Activated naive CD4-positive, alpha-beta T cell treated with anti-CD3 and anti-CD28 coated beads, Interleukin-2, amount 10 ng/mL, durations not matched to agents 7 days and 5 days (primary cell): Measurements from ENCODE around the gene CTNND2.
"Not testable (repeated sequence)": the region's sequence is repeated elsewhere in the genome, so short reads cannot be mapped to it uniquely, and the experiment has no call there.

Source experiments
- CTCF ChIA-PET: fragments of 350-600 bp; sonication (Branson Sonifier 250); formaldehyde crosslinking; loops from one replicate; lab custom pipeline; 2021; ENCODE audit warnings: antibody characterized with exemption; lab: Charles Lee
- DNase-seq: peaks from one replicate; pipeline ENCODE4 v3.0.0-alpha.2; 2020
- H3K27ac Mint-ChIP-seq: one replicate; pipeline ENCODE4 v1.8.0; 2021; ENCODE audit warnings: mild to moderate bottlenecking, moderate library complexity, mixed read lengths
- H3K27me3 Mint-ChIP-seq: one replicate; pipeline ENCODE4 v1.8.0; 2021; ENCODE audit warnings: mild to moderate bottlenecking, mixed read lengths
- H3K36me3 Mint-ChIP-seq: one replicate; pipeline ENCODE4 v1.8.0; 2021; ENCODE audit warnings: mixed read lengths
- H3K4me1 Mint-ChIP-seq: one replicate; pipeline ENCODE4 v1.8.0; 2021; ENCODE audit warnings: mixed read lengths
- H3K4me3 Mint-ChIP-seq: one replicate; pipeline ENCODE4 v1.8.0; 2021; ENCODE audit warnings: mild to moderate bottlenecking, moderate library complexity, mixed read lengths
- H3K9me3 Mint-ChIP-seq: one replicate; pipeline ENCODE4 v1.8.0; 2021; ENCODE audit warnings: mixed read lengths

Gene CTNND2

DNA sequence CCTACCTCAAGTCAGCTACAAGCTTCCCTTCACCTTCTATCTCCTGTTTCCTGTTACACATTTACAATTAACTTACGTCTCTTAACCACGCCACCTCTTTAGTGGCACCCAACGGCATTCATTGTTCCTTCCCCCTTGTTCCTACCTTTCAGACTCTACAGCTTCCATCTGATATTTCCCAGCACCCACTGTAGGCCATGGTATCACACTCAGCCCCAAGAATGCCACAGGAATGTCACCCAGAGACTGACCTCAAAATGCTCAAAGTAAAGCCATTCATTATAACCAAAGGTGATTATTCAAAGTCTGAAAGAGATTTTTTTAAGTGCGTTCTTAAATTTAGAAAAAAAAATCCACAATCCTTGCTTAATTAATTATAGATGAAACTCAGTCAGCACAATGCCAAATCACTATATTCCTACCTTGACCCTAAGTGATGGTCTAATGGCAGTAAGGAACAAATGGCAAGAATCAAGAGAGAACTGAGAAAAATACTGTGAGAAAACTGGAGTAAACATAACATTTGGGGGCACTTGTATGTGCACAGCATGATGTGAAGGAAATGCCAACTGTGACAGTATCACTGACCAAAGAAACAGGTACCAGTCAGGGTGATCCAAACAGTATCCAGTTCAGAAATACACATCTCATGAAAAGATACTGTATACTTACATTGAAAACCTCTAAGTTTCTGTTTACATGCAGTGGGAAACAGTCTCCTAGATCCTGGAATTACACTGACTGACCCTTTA, 52.1 kb downstream of the CTNND2 start:
- Mint-ChIP-seq H3K4me3 (no peak overlapping the region), H3K27me3 (no peaks in the 10 kb centered on the region), H3K27ac (no peak overlapping the region), H3K4me1 (no peaks in the 10 kb centered on the region), H3K9me3 (peaks cover 5% of the 10 kb centered on the region), H3K36me3 (no peaks in the 10 kb centered on the region)
- CTCF ChIA-PET = no interaction called here
- no peak for DNase-seq

- H3K4me3 Mint-ChIP-seq = no peak overlapping the region
- no peaks in the 10 kb centered on the region for H3K27me3 Mint-ChIP-seq
- CTCF ChIA-PET = no interaction called here
- H3K4me1 Mint-ChIP-seq = no peaks in the 10 kb centered on the region
- DNase-seq = no peak
- peaks cover 4% of the 10 kb centered on the region for H3K9me3 Mint-ChIP-seq
- H3K36me3 Mint-ChIP-seq = no peaks in the 10 kb centered on the region
- no peak overlapping the region for H3K27ac Mint-ChIP-seq
Observed at GRCh38 chr5:11851416-11851815, 52.8 kb downstream of the CTNND2 start.

- H3K4me3 Mint-ChIP-seq, H3K36me3 Mint-ChIP-seq, CTCF ChIA-PET, DNase-seq, H3K27ac Mint-ChIP-seq, H3K27me3 Mint-ChIP-seq, H3K4me1 Mint-ChIP-seq: not testable (repeated sequence)
- H3K9me3 Mint-ChIP-seq = peaks cover 26% of the 10 kb centered on the region
Observed at GRCh38 chr5:11828566-11828965, 75.7 kb downstream of the CTNND2 start.

DNA sequence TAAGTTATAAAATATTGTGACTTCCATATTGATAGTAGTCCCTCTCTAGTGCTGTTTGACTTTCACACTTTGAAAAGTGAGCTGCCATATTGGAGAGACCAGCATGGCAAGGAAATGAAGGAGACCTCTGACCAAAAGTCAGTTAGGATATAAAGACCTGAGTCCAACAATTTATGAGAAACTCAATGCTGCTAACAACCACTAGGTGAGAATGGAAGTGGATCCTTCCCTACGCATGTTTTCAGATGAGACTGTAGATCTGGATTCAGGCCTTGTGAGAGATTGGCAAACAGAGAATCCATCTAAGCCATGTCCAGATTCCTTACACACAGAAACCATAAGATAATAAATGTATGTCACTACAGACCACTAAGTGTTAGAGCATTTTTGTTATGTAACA, 81.6 kb downstream of the CTNND2 start:
- no peaks in the 10 kb centered on the region for H3K4me1 Mint-ChIP-seq
- H3K27ac Mint-ChIP-seq = no peak overlapping the region
- H3K27me3 Mint-ChIP-seq = no peaks in the 10 kb centered on the region
- no peak overlapping the region for H3K4me3 Mint-ChIP-seq
- CTCF ChIA-PET = no interaction called here
- H3K9me3 Mint-ChIP-seq = peaks cover 4% of the 10 kb centered on the region
- H3K36me3 Mint-ChIP-seq = no peaks in the 10 kb centered on the region
- no peak for DNase-seq

- no peak for DNase-seq
- Mint-ChIP-seq H3K4me1 (no peaks in the 10 kb centered on the region), H3K9me3 (peaks cover 1% of the 10 kb centered on the region)
Observed at GRCh38 chr5:11815916-11816315, 88.3 kb downstream of the CTNND2 start.

GRCh38 chr5:11815481-11815880, 88.8 kb downstream of the CTNND2 start:
- Mint-ChIP-seq H3K36me3 (no peaks in the 10 kb centered on the region), H3K9me3 (peaks cover 1% of the 10 kb centered on the region), H3K4me3 (no peak overlapping the region), H3K4me1 (no peaks in the 10 kb centered on the region), H3K27ac (no peak overlapping the region), H3K27me3 (no peaks in the 10 kb centered on the region)
- no peak for DNase-seq
- CTCF ChIA-PET = no interaction called here

More at GRCh38 chr5:11815916-11816315, 88.3 kb downstream of the CTNND2 start:
- no peak overlapping the region for H3K4me3 Mint-ChIP-seq
- H3K36me3 Mint-ChIP-seq = no peaks in the 10 kb centered on the region
- no peak overlapping the region for H3K27ac Mint-ChIP-seq
- H3K27me3 Mint-ChIP-seq = no peaks in the 10 kb centered on the region
- CTCF ChIA-PET = no interaction called here

GRCh38 chr5:11814373-11814772, 89.9 kb downstream of the CTNND2 start:
- Mint-ChIP-seq H3K9me3 (peaks cover 1% of the 10 kb centered on the region), H3K27me3 (no peaks in the 10 kb centered on the region), H3K4me3 (no peak overlapping the region), H3K4me1 (no peaks in the 10 kb centered on the region), H3K36me3 (no peaks in the 10 kb centered on the region), H3K27ac (no peak overlapping the region)
- CTCF ChIA-PET = no interaction called here
- no peak for DNase-seq

- CTCF ChIA-PET = no interaction called here
- no peak overlapping the region for H3K27ac Mint-ChIP-seq
- DNase-seq = no peak
- no peaks in the 10 kb centered on the region for H3K27me3 Mint-ChIP-seq
- H3K4me3 Mint-ChIP-seq = no peak overlapping the region
- H3K9me3 Mint-ChIP-seq = no peaks in the 10 kb centered on the region
- H3K36me3 Mint-ChIP-seq = no peaks in the 10 kb centered on the region
- no peaks in the 10 kb centered on the region for H3K4me1 Mint-ChIP-seq
Observed at GRCh38 chr5:11809407-11809806, 94.8 kb downstream of the CTNND2 start.

DNA sequence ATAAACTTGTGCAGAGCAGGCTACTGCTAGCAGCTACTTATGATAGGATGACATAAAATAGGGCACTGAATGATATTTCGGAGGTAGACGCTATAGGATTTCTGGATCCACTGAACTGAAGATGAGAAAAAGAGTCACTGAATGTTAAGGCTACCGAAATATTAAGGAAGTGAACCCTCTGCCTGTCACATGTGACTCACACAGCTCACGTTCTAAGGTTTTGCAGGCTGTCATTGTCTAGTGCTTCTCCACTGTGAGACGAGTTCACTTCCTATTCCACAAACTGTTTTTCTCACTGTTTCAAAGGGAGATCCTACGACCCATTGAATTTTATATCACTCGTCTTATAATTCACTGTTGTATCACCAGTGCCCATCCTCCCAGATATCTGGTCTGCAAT, 100.8 kb downstream of the CTNND2 start:
- DNase-seq = no peak
- no peaks in the 10 kb centered on the region for H3K36me3 Mint-ChIP-seq
- H3K27ac Mint-ChIP-seq = no peak overlapping the region
- H3K4me3 Mint-ChIP-seq = no peak overlapping the region
- no peaks in the 10 kb centered on the region for H3K9me3 Mint-ChIP-seq
- H3K4me1 Mint-ChIP-seq = no peaks in the 10 kb centered on the region
- CTCF ChIA-PET = no interaction called here
- H3K27me3 Mint-ChIP-seq = no peaks in the 10 kb centered on the region

GRCh38 chr5:11801061-11801460, 103.2 kb downstream of the CTNND2 start:
- Mint-ChIP-seq H3K9me3 (no peaks in the 10 kb centered on the region), H3K4me3 (no peak overlapping the region), H3K36me3 (no peaks in the 10 kb centered on the region), H3K27ac (no peak overlapping the region), H3K27me3 (no peaks in the 10 kb centered on the region), H3K4me1 (no peaks in the 10 kb centered on the region)
- no peak for DNase-seq
- CTCF ChIA-PET = no interaction called here

GRCh38 chr5:11797132-11797531, 107.1 kb downstream of the CTNND2 start:
- Mint-ChIP-seq H3K4me3 (no peak overlapping the region), H3K27ac (no peak overlapping the region), H3K27me3 (no peaks in the 10 kb centered on the region), H3K9me3 (peaks cover 8% of the 10 kb centered on the region), H3K4me1 (no peaks in the 10 kb centered on the region), H3K36me3 (no peaks in the 10 kb centered on the region)
- no peak for DNase-seq
- CTCF ChIA-PET = no interaction called here

GRCh38 chr5:11793396-11793795, 110.8 kb downstream of the CTNND2 start:
- Mint-ChIP-seq H3K4me3 (no peak overlapping the region), H3K27ac (no peak overlapping the region), H3K36me3 (no peaks in the 10 kb centered on the region), H3K9me3 (peaks cover 8% of the 10 kb centered on the region), H3K27me3 (no peaks in the 10 kb centered on the region), H3K4me1 (no peaks in the 10 kb centered on the region)
- CTCF ChIA-PET = no interaction called here
- no peak for DNase-seq

GRCh38 chr5:11792621-11793020, 111.6 kb downstream of the CTNND2 start:
- CTCF ChIA-PET = no interaction called here
- H3K9me3 Mint-ChIP-seq = peaks cover 8% of the 10 kb centered on the region
- no peaks in the 10 kb centered on the region for H3K4me1 Mint-ChIP-seq
- H3K27me3 Mint-ChIP-seq = no peaks in the 10 kb centered on the region
- no peak overlapping the region for H3K27ac Mint-ChIP-seq
- no peak for DNase-seq
- H3K36me3 Mint-ChIP-seq = no peaks in the 10 kb centered on the region
- no peak overlapping the region for H3K4me3 Mint-ChIP-seq

- no peak for DNase-seq
- CTCF ChIA-PET = no interaction called here
- Mint-ChIP-seq H3K4me3 (no peak overlapping the region), H3K36me3 (no peaks in the 10 kb centered on the region), H3K27me3 (no peaks in the 10 kb centered on the region), H3K27ac (no peak overlapping the region), H3K9me3 (peaks cover 8% of the 10 kb centered on the region), H3K4me1 (no peaks in the 10 kb centered on the region)
Observed at GRCh38 chr5:11791792-11792191, 112.5 kb downstream of the CTNND2 start.

GRCh38 chr5:11790201-11790600, 114.0 kb downstream of the CTNND2 start:
- no peaks in the 10 kb centered on the region for H3K27me3 Mint-ChIP-seq
- H3K9me3 Mint-ChIP-seq = peaks cover 8% of the 10 kb centered on the region
- no peaks in the 10 kb centered on the region for H3K36me3 Mint-ChIP-seq
- H3K4me1 Mint-ChIP-seq = no peaks in the 10 kb centered on the region
- H3K27ac Mint-ChIP-seq = no peak overlapping the region
- CTCF ChIA-PET = no interaction called here
- DNase-seq = no peak
- H3K4me3 Mint-ChIP-seq = no peak overlapping the region
